DMS114 treated with DMSO at 0.1 percent for 48 hours (cell line): ENCODE results near the gene SAMD11.

Source experiments
- DNase-seq: peaks from one replicate; lab custom pipeline; 2025; ENCODE audit not compliant: unreplicated experiment; lab: John Stamatoyannopoulos, UW

Gene SAMD11

GRCh38 chr1:961132-961669 lies 37.5 kb downstream of the SAMD11 start:
- DNase-seq = no peak

DNA sequence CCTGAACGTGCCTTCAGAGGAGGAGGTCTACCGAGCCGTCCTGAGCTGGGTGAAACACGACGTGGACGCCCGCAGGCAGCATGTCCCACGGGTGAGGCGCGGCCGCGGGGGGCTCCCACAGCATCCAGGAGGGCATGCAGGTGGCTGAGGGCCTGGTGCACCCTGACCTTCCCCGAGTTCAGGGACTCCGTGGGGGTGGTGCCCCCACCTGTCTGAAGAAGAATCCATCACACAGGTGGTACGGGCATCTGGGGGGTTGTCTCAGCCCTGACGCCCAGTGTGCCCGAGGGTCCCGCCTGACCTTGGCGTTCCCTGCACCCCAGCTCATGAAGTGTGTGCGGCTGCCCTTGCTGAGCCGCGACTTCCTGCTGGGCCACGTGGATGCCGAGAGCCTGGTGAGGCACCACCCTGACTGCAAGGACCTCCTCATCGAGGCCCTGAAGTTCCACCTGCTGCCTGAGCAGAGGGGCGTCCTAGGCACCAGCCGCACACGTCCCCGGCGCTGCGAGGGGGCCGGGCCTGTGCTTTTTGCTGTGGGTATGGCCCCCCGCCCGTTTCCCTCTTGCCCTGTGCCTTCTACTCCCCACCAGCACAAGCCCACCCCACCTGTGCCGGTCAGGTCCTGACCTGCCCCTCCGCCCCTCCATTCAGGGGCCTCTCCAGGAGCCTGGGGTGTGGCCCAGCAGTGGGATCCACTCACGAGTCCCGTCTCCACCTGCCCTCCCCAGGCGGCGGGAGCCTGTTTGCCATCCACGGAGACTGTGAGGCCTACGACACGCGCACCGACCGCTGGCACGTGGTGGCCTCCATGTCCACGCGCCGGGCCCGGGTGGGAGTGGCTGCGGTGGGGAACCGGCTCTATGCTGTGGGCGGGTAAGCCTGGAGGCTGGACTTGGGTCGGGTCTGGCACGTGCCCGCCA lies 38.9 kb downstream of the SAMD11 start:
- DNase-seq = no peak

- no peak for DNase-seq
Observed at GRCh38 chr1:963301-963651, 39.6 kb downstream of the SAMD11 start.

- DNase-seq = no peak
Observed at GRCh38 chr1:963746-964525, 40.2 kb downstream of the SAMD11 start.

GRCh38 chr1:964691-965525 lies 41.2 kb downstream of the SAMD11 start:
- DNase-seq = no peak

GRCh38 chr1:965526-966134 lies 41.9 kb downstream of the SAMD11 start:
- no peak for DNase-seq

DNA sequence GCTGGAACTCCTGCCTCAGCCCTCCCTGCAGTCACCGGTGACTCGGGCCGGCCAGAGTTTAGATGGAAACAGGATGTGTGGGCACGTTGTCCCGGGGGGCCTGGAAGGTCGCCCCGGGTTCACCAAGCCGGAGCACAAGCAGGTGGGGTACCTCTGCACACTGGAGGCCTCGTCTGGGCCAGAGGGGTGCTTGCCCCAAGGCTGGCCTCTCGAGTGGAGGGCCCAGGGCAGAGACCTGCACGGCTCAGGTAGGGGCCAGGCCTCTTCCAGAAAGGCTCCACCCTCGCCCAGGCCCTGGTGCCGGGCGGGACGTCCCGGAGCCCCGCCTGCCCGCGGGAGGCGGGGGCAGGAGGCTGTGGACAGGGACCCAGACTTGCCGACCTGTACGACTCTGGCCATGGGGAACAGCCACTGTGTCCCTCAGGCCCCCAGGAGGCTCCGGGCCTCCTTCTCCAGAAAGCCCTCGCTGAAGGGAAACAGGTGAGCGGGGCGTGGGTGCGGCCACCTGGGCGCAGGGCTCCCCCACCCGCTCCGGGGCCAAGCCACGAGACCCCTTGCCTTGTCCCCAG lies 42.5 kb downstream of the SAMD11 start, which contains the start of gene PLEKHN1:
TSS of gene PLEKHN1 (plus strand) at position 348 of the 569 bp plus-strand sequence. CDS start at position 398, 50 bp downstream.
- DNase-seq = no peak

GRCh38 chr1:966704-967300 lies 43.1 kb downstream of the SAMD11 start:
- DNase-seq = peak; percentile 30

DNA sequence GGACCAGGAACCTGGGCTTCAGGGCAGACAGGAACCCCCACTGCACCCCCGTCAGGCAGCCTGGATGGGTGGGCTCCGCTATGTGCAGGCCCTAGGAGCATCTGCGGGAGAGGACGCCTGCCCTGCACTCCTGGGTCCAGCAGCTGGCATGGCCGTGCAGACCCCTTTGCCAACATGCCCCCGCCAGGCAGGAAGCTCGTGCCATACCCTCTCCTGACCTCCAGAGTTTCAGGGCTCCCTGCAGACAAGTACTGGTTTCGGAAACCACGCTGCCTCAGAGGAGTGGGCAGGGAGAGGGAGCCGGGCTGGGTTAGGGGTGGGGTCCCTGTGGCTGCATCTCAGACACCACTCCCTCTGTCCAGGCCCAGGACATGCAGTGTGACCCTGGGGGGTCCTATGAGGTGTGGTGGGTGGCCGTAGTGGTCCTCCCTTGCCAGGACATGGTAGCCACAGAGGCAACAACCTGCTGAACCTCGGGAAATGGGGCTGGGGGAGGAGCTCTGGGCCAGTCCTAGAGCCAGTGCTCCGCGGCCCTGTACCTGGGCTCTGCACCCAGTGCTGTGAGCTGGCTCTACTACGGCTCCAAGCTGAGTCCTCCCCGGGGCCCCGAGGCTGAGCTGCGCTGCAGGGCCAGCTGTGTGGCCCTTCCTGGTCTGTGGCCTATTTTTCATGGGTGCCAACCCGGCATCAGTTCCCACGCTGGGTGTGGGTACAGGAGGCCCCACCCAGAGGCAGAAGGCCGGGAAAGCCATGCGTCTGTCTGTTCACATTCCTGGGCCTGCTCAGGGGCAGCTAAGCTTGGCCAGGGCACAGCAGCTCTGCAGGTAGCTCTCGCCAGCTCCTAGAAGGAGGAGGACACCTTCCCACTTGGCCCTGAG lies 44.0 kb downstream of the SAMD11 start:
- DNase-seq = no peak

DNA sequence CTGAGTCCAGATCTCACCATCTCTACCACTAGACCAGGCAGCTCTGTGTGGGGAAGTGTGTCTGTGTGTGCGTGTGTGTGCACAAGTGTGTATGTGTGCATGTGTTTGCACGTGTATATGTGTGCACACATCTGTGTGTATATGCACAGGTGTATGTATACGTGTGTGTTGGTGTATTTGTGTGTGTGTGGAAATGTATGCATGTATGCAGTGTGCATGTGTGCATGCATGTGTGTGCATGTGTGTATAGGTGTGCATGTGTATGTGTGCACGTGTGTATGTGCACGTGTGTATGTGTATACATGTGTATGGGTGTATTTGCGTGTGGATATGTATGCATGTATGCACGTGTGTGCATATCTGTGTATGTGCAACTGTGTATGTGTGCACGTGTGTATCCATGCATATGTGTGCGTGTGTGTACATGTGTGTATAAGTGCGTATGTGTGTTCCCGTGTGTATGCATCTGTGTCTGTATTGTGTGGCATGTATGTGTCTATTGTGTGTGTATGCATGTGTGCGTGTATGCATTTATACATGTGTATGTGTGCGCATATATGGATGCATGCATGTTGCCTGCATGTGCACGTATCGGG lies 45.6 kb downstream of the SAMD11 start:
- no peak for DNase-seq

GRCh38 chr1:970242-970972 lies 46.7 kb downstream of the SAMD11 start:
- no peak for DNase-seq

DNA sequence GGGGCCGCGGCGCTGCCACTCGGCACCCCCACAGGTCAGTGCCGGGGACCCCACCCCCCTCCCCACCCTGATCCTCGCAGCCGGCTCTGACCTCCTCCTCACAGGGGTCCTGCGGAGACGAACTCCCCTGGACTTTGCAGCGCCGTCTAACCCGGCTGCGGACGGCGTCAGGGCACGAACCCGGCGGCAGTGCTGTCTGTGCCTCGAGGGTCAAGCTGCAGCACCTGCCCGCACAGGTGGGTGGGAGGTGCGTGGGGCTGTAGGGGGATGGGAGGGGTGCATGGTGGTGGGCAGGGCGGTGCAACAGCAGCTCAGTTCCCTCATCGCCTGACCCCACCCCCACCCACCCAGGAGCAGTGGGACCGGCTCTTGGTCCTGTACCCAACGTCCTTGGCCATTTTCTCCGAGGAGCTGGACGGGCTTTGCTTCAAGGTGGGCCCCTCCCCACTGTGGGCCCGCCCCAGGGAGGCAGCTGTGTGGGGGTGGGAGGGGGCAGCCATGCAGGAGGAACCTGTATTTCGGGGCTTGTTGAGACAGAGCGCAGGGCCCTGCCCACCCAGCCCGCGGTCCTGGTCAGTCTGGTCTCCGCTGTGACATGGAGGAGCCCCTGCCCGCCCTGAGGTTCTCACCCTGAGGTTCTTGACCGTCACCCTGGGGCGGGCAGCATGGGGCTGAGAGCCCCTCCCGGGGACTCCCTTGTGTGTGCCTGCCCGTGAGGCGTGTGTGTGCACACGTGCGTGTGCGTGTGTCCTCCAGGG lies 47.4 kb downstream of the SAMD11 start:
- DNase-seq = no peak

DNA sequence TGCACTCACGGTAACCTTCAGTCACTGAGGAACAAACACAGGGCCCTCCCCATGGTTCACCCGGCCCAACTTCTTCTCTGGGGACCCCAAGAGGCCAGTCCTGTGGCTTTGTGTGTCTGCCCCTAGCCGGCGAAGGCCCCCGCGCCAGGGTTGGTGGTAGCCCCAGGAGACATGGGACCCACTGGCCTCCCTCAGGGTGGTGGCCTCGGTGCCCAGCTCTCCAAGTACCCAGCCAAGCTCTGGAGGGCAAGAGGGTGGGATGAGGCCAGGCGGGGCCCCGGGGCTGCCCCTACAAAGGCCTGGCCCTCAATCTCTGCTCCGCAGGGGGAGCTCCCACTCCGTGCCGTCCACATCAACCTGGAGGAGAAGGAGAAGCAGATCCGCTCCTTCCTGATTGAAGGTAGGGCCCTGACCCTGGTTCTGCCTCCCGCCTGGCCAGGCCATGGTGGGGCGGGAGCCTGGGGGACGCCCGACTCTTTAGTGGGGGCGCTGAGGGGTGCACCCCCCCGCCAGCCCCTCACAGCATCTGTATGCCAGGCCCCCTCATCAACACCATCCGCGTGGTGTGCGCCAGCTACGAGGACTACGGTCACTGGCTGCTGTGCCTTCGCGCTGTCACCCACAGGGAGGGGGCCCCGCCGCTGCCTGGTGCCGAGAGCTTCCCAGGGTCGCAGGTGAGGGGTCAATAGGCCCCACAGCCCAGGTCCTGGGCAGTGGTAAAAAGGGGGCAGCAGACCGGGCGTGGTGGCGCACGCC lies 48.2 kb downstream of the SAMD11 start:
- no peak for DNase-seq

DNA sequence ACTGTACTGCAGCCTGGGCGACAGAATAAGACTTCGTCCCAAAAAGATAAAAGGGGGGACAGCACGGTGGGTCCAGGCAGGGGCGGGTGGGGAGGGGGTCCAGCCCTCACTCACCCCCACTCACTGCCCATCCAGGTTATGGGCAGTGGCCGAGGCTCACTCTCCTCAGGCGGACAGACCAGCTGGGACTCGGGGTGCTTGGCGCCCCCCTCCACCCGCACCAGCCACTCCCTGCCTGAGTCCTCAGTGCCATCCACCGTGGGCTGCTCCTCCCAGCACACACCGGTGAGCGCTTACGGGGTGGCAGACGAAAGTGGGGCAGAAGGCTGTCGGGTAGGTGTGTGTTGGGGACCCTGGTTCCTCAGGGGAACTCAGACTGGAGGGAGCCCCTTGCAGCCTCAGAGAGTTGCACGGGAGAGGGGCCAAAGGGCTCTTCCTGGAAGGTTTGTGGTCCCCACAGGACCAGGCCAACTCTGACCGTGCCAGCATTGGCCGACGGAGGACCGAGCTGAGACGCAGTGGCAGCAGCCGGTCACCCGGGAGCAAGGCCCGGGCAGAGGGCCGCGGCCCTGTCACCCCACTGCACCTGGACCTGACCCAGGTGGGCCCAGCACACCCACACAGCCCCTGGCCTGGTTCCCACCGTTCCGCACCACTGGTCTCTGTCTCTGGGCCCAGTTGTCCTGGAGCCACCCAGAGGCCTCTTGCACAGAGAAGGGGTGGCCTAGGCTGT lies 49.2 kb downstream of the SAMD11 start:
- no peak for DNase-seq

- no peak for DNase-seq
Observed at GRCh38 chr1:973459-974292, 50.0 kb downstream of the SAMD11 start.
